Measurements from ENCODE around the gene ZYX. TPM values are rescaled to one million over a fixed set of nuclear protein-coding genes. Genes with fewer than 3 reads are reported as not detected.
A peak's percentile ranks its signal among the peaks of the same experiment; 100 is the strongest.

ZYX gene
- total and polyA plus RNA-seq, 2 experiments from 2014 or later, result 31.8 to 202 TPM

- TF ChIP-seq CTCF (IDR thresholded peaks at IDR 0.05; ENCODE audit: poor library complexity), result no peak
- no peak for TF ChIP-seq EZH2phosphoT487 (IDR thresholded peaks at IDR 0.05; ENCODE audit: low read depth, severe bottlenecking, unreplicated experiment)
- TF ChIP-seq EZH2 (IDR thresholded peaks at IDR 0.05; ENCODE audit: borderline replicate concordance), result no peak
- H3K4me3 ChIP-seq, result no peak overlapping the region
- no peak for DNase-seq (ENCODE audit: low spot score)
- no peaks in the 10 kb centered on the region for H3K79me2 ChIP-seq
- WGBS (ENCODE audit: low lambda C conversion rate, missing lambda C conversion rate), result 79% methylated on average over 4 of the region's 4 CpGs
- peaks cover 24% of the 10 kb centered on the region for H3K27me3 ChIP-seq
- no peak overlapping the region for H3K4me2 ChIP-seq
- H3K27ac ChIP-seq, result no peak overlapping the region
- H3K4me1 ChIP-seq (ENCODE audit: insufficient read depth), result peaks cover 8% of the 10 kb centered on the region
- no peaks in the 10 kb centered on the region for H4K20me1 ChIP-seq (ENCODE audit: insufficient read depth, poor library complexity, severe bottlenecking)
- no peaks in the 10 kb centered on the region for H3K9me2 ChIP-seq (replicated peaks; ENCODE audit: insufficient read depth)
- H3K36me3 ChIP-seq (replicated peaks; ENCODE audit: insufficient read depth, low read depth), result no peaks in the 10 kb centered on the region
- no peaks in the 10 kb centered on the region for H3K9me3 ChIP-seq (ENCODE audit: low read depth)
- H2AFZ ChIP-seq, result no peak overlapping the region
Measured at GRCh38 chr7:143367972-143368371, 13.2 kb upstream of the ZYX start.

DNA sequence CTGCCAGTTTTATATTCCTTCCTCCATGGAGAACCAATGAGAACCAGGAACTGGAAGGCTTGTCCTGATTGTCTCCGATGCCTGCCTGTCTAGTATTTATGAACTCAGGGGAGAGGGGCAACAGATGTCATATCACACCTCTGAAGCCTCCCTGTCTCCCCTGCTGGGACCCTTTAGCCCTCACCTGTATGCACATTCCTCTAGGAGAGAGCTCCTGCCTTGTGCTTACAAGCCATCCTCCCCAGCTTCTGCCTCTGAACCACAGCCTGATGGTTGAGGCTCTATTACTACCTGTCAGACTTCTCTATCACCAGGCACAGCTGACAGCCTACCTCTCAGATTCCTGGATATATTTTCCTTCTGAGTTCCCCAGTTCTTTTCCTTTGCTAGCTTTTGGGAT, 12.8 kb upstream of the ZYX start:
- H3K4me3 ChIP-seq, result no peak overlapping the region
- no peaks in the 10 kb centered on the region for H3K9me2 ChIP-seq (replicated peaks; ENCODE audit: insufficient read depth)
- H3K27ac ChIP-seq, result no peak overlapping the region
- H3K4me1 ChIP-seq (ENCODE audit: insufficient read depth), result peaks cover 8% of the 10 kb centered on the region
- no peaks in the 10 kb centered on the region for H3K36me3 ChIP-seq (replicated peaks; ENCODE audit: insufficient read depth, low read depth)
- DNase-seq (ENCODE audit: low spot score), result no peak
- H3K4me2 ChIP-seq, result no peak overlapping the region
- peaks cover 20% of the 10 kb centered on the region for H3K27me3 ChIP-seq
- H3K79me2 ChIP-seq, result no peaks in the 10 kb centered on the region
- no peaks in the 10 kb centered on the region for H3K9me3 ChIP-seq (ENCODE audit: low read depth)
- WGBS (ENCODE audit: low lambda C conversion rate, missing lambda C conversion rate), result 84% methylated on average over 1 of the region's 1 CpG
- H2AFZ ChIP-seq, result no peak overlapping the region
- H4K20me1 ChIP-seq (ENCODE audit: insufficient read depth, poor library complexity, severe bottlenecking), result no peaks in the 10 kb centered on the region
- TF ChIP-seq EZH2phosphoT487 (IDR thresholded peaks at IDR 0.05; ENCODE audit: low read depth, severe bottlenecking, unreplicated experiment), result no peak
- no peak for TF ChIP-seq EZH2 (IDR thresholded peaks at IDR 0.05; ENCODE audit: borderline replicate concordance)
- TF ChIP-seq CTCF (IDR thresholded peaks at IDR 0.05; ENCODE audit: poor library complexity), result no peak

DNA sequence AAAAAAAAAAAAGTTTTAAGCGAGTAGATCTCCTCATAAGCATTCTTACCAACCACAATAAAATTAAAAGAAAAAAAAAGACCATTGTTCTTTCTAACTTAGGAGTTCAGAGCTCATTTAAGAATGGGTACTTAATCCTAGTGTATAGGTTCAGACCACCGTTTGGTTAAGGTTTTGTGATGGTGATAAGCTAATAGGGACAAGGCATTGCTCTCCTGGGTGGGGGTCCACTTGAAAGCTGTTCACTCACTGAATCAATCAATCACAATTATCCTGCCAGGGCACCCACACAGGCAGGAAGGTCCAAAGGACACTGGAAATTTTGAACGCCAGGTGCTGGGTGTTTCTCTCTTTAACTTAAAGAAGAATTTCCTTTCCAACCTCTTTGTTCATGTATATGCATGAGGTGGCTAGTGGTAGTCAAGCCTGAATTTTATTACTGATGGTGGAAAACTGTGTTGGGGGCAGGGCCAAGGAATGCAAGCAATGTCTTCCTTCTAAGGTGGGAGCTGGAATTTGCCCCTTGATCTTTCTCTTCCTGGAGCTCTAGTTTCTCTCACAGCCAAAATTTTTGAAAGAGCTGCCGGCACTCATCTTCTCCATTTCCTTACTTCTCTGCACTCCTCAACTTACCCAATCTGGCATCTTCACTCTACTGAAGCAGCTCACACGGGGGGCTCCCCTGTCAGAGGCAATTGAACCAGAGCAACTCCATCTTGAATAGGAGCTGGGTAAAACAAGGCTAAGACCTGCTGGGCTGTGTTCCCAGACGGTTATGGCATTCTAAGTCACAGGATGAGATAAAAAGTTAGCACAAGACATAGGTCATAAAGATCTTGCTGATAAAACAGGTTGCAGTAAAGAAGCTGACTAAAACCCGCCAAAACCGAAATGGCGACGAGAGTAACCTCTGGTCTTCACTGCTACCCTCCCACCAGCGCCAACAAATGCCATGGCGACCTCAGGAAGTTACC, 11.2 kb upstream of the ZYX start:
- Histone ChIP-seq H3K9me2 (replicated peaks; ENCODE audit: insufficient read depth) (no peaks in the 10 kb centered on the region), H2AFZ (no peak overlapping the region), H3K4me2 (no peak overlapping the region), H3K4me1 (ENCODE audit: insufficient read depth) (peaks cover 8% of the 10 kb centered on the region), H3K27me3 (peaks cover 4% of the 10 kb centered on the region), H3K36me3 (replicated peaks; ENCODE audit: insufficient read depth, low read depth) (no peaks in the 10 kb centered on the region), H3K79me2 (no peaks in the 10 kb centered on the region), H4K20me1 (ENCODE audit: insufficient read depth, poor library complexity, severe bottlenecking) (no peaks in the 10 kb centered on the region), H3K27ac (peak overlapping the region; percentile 86), H3K9me3 (ENCODE audit: low read depth) (no peaks in the 10 kb centered on the region), H3K4me3 (no peak overlapping the region)
- 51% methylated on average over 12 of the region's 12 CpGs for WGBS (ENCODE audit: low lambda C conversion rate, missing lambda C conversion rate)
- TF ChIP-seq EZH2 (IDR thresholded peaks at IDR 0.05; ENCODE audit: borderline replicate concordance) (no peak), EZH2phosphoT487 (IDR thresholded peaks at IDR 0.05; ENCODE audit: low read depth, severe bottlenecking, unreplicated experiment) (no peak), CTCF (IDR thresholded peaks at IDR 0.05; ENCODE audit: poor library complexity) (no peak)
- no peak for DNase-seq (ENCODE audit: low spot score)
